Lower lobe of right lung (tissue), 2 donors: Measurements from ENCODE around the gene ISG20. TPM values are rescaled to one million over a fixed set of nuclear protein-coding genes. Genes with fewer than 3 reads are reported as not detected.
"Not testable (repeated sequence)": the region's sequence is repeated elsewhere in the genome, so short reads cannot be mapped to it uniquely, and the experiment has no call there.

Experiments used
- ATAC-seq, 2 donors: fragments of 200-7000 bp; cut with Tn5 transposase; one replicate each; pipeline ENCODE4 v1.9.1; 2020 to 2022; ENCODE audit warnings: mild to moderate bottlenecking in 2 of 2, moderate library complexity in 2 of 2
- DNase-seq: peaks from one replicate; pipeline ENCODE4 v3.0.0-alpha.2; 2020
- H3K27ac ChIP-seq: fragments of 200-600 bp; one replicate; pipeline ENCODE4 v1.8.0; 2022
- H3K27me3 ChIP-seq: fragments of 200-600 bp; one replicate; pipeline ENCODE4 v1.8.0; 2022; ENCODE audit warnings: low read depth
- H3K36me3 ChIP-seq: fragments of 200-600 bp; one replicate; pipeline ENCODE4 v1.8.0; 2022; ENCODE audit warnings: mild to moderate bottlenecking
- H3K4me1 ChIP-seq: fragments of 200-600 bp; one replicate; pipeline ENCODE4 v1.8.0; 2022
- H3K4me3 ChIP-seq: fragments of 200-600 bp; one replicate; pipeline ENCODE4 v1.8.0; 2022; ENCODE audit warnings: mild to moderate bottlenecking
- H3K9me3 ChIP-seq: fragments of 200-600 bp; one replicate; pipeline ENCODE4 v1.8.0; 2022
- intact Hi-C: fragments of 100-400 bp; cut with DNase I; formaldehyde crosslinking; loops from one replicate; pipeline ENCODE4 v1.11.0; 2022
- total RNA-seq: library from RNA; stranded (reverse); fragmentation: NEBNext Ultra II Directional; extraction: Animal tissue kit (Norgen Biotek cat#: 25700); gene quantifications from one replicate; pipeline ENCODE4 v1.2.1, GENCODE V29; 2021
- TF ChIP-seq, protein P1 (sequence below): fragments of 200-600 bp; IDR thresholded peaks from one replicate; pipeline ENCODE4 v1.8.0; 2022; ENCODE audit warnings: antibody characterized with exemption, mild to moderate bottlenecking
- donor health status: DM: no; HTN: yes; CAD: no; lungs with severe emphysema.

The ISG20 gene
- total RNA-seq, 1 donor from 2014 or later, result 32.0 TPM

DNA sequence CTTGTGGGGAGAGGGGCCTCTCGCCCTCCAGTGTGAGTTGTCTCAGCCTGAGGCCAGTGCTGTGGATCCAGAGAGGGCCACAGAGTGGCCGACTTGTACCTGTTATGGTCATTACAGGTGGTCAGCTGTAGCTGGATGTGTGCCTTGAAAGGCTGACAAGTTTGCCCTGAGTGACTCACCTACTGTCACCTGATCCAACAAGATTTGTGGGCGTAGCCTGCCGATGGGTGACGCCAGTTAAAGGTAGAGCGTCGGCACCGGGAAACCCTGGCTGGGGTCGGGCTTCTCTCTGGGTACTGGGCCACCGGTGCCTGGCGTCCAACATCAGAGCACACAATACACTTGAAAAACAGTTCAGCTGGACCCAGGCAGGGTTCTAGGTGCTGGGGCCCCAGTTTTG is 2.8 kb upstream of the ISG20 start:
- Histone ChIP-seq H3K27ac (peak overlapping the region; percentile 98), H3K9me3 (no peaks in the 10 kb centered on the region), H3K4me1 (peaks cover 56% of the 10 kb centered on the region), H3K27me3 (no peaks in the 10 kb centered on the region), H3K36me3 (peaks cover 26% of the 10 kb centered on the region), H3K4me3 (peak overlapping the region; percentile 17)
- DNase-seq (peak; percentile 61), ATAC-seq (peak in 1 of 2 donors; percentile 4)
- TF ChIP-seq, protein P1, sequence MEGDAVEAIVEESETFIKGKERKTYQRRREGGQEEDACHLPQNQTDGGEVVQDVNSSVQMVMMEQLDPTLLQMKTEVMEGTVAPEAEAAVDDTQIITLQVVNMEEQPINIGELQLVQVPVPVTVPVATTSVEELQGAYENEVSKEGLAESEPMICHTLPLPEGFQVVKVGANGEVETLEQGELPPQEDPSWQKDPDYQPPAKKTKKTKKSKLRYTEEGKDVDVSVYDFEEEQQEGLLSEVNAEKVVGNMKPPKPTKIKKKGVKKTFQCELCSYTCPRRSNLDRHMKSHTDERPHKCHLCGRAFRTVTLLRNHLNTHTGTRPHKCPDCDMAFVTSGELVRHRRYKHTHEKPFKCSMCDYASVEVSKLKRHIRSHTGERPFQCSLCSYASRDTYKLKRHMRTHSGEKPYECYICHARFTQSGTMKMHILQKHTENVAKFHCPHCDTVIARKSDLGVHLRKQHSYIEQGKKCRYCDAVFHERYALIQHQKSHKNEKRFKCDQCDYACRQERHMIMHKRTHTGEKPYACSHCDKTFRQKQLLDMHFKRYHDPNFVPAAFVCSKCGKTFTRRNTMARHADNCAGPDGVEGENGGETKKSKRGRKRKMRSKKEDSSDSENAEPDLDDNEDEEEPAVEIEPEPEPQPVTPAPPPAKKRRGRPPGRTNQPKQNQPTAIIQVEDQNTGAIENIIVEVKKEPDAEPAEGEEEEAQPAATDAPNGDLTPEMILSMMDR, result no peak
- intact Hi-C loops, result no loop called here

DNA sequence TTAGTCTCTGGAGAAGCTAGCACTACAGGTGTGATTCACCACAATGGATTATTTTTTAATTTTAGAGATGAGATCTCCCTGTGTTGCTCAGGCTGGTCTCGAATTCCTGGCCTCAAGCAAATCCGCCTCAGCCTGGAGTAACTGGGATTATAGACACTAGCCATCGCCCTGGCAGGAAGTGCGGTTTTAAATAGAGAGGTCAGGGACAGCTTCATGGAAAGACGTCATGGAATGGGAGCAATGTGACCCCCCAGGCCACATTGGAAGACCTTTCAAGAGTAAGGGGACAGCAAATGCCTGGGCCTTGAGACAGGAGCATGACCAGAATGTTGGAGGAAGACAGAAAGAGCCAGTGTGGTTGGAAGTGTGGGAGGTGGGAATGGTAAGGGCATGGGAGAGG is 2.2 kb upstream of the ISG20 start:
- Histone ChIP-seq H3K4me1 (peaks cover 59% of the 10 kb centered on the region), H3K36me3 (peaks cover 20% of the 10 kb centered on the region), H3K4me3 (no peak overlapping the region), H3K27me3 (no peaks in the 10 kb centered on the region), H3K9me3 (no peaks in the 10 kb centered on the region), H3K27ac (peak overlapping the region; percentile 98)
- intact Hi-C loops, result no loop called here
- TF ChIP-seq, protein P1, result no peak
- ATAC-seq, result no peak
- no peak for DNase-seq

DNA sequence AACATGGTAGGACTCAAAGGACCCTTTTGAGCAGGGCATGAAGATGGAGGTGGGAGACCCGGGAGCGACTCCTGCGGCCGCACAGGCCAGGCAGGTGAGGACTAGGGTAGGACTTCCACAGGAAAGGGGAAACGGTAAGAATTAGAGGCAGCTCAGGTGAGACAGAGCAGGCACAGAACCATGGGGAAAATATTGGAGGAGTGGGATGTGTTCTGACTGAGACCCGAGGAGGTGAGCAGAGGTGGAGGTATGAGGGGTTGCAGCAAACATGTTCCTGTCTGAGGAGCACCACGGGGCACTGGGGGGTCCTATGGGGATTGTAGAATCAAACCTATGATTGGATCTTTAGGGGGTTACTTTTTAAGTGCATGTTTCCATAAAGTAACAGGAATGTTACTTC is 1.4 kb upstream of the ISG20 start:
- H3K4me1 ChIP-seq, result peaks cover 67% of the 10 kb centered on the region
- DNase-seq, result no peak
- intact Hi-C loops, result no loop called here

DNA sequence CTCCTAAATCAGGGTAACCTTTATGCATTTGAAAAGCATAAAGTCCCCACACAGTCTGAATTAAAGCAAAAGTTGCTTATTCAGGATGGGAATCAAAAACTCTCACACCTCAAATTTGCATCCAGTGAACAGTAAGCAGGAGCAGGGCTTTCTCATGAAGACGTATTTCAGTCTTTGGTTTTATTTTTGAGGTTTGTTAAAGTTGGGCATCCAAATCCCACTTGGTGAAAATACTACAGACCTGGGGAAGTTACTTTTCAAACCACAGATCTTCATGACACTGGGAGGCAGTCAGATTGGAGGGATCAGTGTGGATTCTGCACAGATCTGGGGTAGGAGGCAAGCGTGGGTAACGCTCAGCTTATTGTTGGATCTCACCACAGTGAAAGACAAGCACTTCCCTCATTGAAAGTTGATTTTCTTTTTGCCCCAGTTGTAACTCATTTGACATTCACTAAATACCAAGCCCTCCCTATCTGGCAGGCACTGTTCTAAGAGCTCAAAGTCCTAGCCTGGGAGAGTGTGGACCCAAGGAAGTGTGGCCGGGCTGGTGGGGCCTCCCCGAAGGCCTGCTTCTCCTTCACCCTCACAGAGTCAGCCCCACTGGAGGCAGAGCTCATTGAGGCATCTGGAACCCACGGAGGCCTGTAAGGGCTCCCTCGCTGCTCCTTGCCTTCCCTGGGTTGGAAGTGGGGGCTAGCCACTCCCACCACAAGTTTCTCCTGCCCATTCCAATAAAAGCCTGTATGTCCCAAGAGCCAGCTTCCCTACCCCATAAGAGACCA is 783 bp upstream of the ISG20 start:
- no peak for DNase-seq
- intact Hi-C loops, result no loop called here
- peak overlapping the region; percentile 98 for H3K27ac ChIP-seq
- peaks cover 67% of the 10 kb centered on the region for H3K4me1 ChIP-seq
- peak; percentile 1 for ATAC-seq
- peak overlapping the region; percentile 58 for H3K4me3 ChIP-seq
- H3K36me3 ChIP-seq, result peaks cover 6% of the 10 kb centered on the region
- no peaks in the 10 kb centered on the region for H3K9me3 ChIP-seq
- TF ChIP-seq, protein P1, result no peak
- H3K27me3 ChIP-seq, result no peaks in the 10 kb centered on the region

More for the DNA sequence above, 1.4 kb upstream of the ISG20 start:
- Histone ChIP-seq H3K4me3 (no peak overlapping the region), H3K27ac (peak overlapping the region; percentile 98), H3K27me3 (no peaks in the 10 kb centered on the region), H3K9me3 (no peaks in the 10 kb centered on the region), H3K36me3 (peaks cover 12% of the 10 kb centered on the region)
- ATAC-seq, result no peak
- TF ChIP-seq, protein P1, result no peak

DNA sequence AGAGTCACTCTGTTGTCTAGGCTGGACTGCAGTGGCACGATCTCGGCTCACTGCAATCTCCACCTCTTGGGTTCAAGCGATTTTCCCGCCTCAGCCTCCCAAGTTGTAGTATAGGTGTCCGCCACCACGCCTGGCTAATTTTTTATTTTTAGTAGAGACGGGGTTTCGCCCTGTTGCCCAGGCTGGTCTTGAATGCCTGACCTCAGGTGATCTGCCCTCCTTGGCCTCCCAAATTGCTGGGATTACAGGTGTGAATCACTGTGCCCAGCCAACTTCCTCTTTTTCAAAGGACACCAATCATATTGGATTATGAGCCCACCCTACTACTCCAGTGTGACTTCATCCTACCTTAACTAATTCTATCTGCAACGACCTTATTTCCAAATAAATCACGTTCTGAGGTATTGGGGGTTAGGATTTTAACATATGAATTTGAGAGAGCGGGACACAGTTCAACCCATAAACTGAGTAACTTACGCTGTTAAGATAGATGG is 3.2 kb downstream of the ISG20 start:
- no peak overlapping the region for H3K4me3 ChIP-seq
- H3K27ac ChIP-seq, result no peak overlapping the region
- TF ChIP-seq, protein P1, result no peak
- peaks cover 54% of the 10 kb centered on the region for H3K4me1 ChIP-seq
- no peaks in the 10 kb centered on the region for H3K9me3 ChIP-seq
- no peak for ATAC-seq
- no peaks in the 10 kb centered on the region for H3K27me3 ChIP-seq
- intact Hi-C loops, result no loop called here
- H3K36me3 ChIP-seq, result peaks cover 6% of the 10 kb centered on the region
- no peak for DNase-seq

DNA sequence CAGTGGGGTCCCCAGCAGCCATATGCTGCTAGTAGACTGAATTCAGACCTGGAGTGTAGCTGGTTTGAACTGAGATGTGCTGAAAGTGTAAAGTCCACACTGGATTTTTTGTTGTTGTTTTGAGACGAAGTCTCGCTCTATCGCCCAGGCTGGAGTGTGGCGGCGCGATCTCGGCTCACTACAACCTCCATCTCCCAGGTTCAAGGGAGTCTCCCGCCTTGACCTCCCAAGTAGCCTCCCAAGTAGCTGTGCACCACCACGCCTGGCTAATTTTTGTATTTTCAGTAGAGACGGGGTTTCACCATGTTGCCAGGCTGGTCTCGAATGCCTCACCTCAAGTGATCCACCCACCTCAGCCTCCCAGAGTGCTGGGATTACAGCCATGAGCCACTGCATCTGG is 3.7 kb downstream of the ISG20 start:
- peaks cover 54% of the 10 kb centered on the region for H3K4me1 ChIP-seq
- H3K27ac ChIP-seq, H3K36me3 ChIP-seq, ATAC-seq, H3K4me3 ChIP-seq, H3K27me3 ChIP-seq, DNase-seq, intact Hi-C loops, H3K9me3 ChIP-seq: not testable (repeated sequence)
